Fibroblast of lung (primary cell): ENCODE measurements around the gene ARID2.

ENCODE experiments used
- CTCF ChIP-seq, 2 donors: IDR thresholded peaks in 1 of 2; conservative IDR thresholded peaks in 1 of 2; 1 replicate in 1 of 2; 2 replicates in 1 of 2; pipeline ENCODE4 v1.5.1; 2011 to 2012; ENCODE audit warnings: low read length in 2 of 2, control low read depth in 1 of 2, inconsistent platforms in 1 of 2, low read depth in 1 of 2, mild to moderate bottlenecking in 1 of 2
- EZH2 ChIP-seq: IDR thresholded peaks from 2 replicates; pipeline ENCODE4 v1.5.1; 2012; ENCODE audit warnings: low read length, control low read depth, mild to moderate bottlenecking; ENCODE audit errors: missing control alignments

DNA sequence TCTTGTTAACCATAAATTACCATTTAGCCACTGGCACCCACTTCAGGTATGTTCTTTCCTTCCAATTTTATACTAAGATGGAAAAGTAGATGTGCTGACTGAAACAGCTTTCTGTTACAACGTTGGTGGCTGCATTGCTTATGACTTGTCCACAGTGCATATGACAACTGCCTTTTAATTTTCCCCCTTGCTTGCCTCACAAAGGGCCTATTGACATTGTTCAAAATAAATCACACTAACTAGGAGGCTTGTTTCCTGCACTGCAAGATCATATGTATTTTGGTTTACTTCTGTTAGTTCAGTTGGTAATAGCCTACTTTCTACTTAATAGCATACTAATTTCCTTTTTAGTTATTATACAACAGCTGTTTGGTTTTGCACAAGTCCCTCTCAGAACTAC, 205.4 kb downstream of the ARID2 start:
- TF ChIP-seq CTCF (conservative IDR thresholded peaks at IDR 0.05 in 1 of 2, IDR thresholded peaks at IDR 0.05 in 1 of 2; ENCODE audit: low read depth in 1 of 2, low read length in 2 of 2) (no peak), EZH2 (no peak)
